Activated CD8-positive, alpha-beta T cell treated with anti-CD3 and anti-CD28 coated beads, Interleukin-2, amount 10 ng/mL, durations not matched to agents 7 days and 5 days (primary cell): ENCODE results near the gene TOX2. TPM values are rescaled to one million over a fixed set of nuclear protein-coding genes. Genes with fewer than 3 reads are reported as not detected.

Source experiments
- ATAC-seq: fragments of 150-1000 bp; cut with Tn5 transposase; one replicate; pipeline ENCODE4 v1.10.0; 2021; ENCODE audit warnings: moderate library complexity
- CTCF ChIA-PET: fragments of 350-600 bp; sonication (Branson Sonifier 250); formaldehyde crosslinking; loops from one replicate; lab custom pipeline; 2021; ENCODE audit warnings: antibody characterized with exemption; lab: Charles Lee
- POLR2A ChIA-PET: fragments of 350-600 bp; sonication (Branson Sonifier 250); formaldehyde crosslinking; loops from one replicate; lab custom pipeline; 2021; ENCODE audit warnings: antibody characterized with exemption; lab: Charles Lee
- DNase-seq: peaks from one replicate; pipeline ENCODE4 v3.0.0-alpha.2; 2020
- H3K27ac Mint-ChIP-seq: one replicate; pipeline ENCODE4 v1.8.0; 2021; ENCODE audit warnings: mild to moderate bottlenecking, mixed read lengths
- H3K27me3 Mint-ChIP-seq: one replicate; pipeline ENCODE4 v1.8.0; 2021; ENCODE audit warnings: low read depth, mixed read lengths
- H3K36me3 Mint-ChIP-seq: one replicate; pipeline ENCODE4 v1.8.0; 2021; ENCODE audit warnings: low read depth, mixed read lengths
- H3K4me1 Mint-ChIP-seq: one replicate; pipeline ENCODE4 v1.8.0; 2021; ENCODE audit warnings: low read depth, mixed read lengths
- H3K4me3 Mint-ChIP-seq: one replicate; pipeline ENCODE4 v1.8.0; 2021; ENCODE audit warnings: mild to moderate bottlenecking, mixed read lengths
- H3K9me3 Mint-ChIP-seq: one replicate; pipeline ENCODE4 v1.8.0; 2022; ENCODE audit warnings: mixed read lengths; ENCODE audit not compliant: insufficient read depth
- total RNA-seq, 2 experiments: library from RNA; stranded (reverse); gene quantifications; one replicate each; pipeline ENCODE4 v1.2.3, GENCODE V29; 2021

The TOX2 gene
- total RNA-seq, 2 experiments from 2014 or later = 0.31 to 0.61 TPM

DNA sequence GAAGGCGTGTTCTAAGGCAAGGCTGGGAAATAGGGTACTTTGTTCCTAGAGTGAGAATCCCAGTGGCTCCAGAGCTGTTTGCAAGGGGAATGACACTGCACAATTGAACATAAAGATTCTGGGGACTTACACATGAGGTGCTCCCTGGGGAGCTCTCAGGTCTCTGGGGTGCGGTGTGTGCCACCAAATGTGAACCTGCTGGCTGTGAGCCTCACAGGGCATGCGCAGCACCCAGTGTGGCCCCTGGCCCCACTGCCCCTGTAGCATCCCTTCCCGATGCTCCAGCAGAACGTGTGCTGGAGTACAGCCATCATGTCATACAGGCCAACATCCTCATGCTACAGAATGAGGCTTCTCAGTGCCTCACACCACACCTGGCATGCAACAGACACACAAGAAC lies 68.2 kb downstream of the TOX2 start:
- H3K9me3 Mint-ChIP-seq = no peaks in the 10 kb centered on the region
- no peak overlapping the region for H3K4me3 Mint-ChIP-seq
- H3K27ac Mint-ChIP-seq = no peak overlapping the region
- H3K27me3 Mint-ChIP-seq = peaks cover 39% of the 10 kb centered on the region
- DNase-seq = no peak
- H3K36me3 Mint-ChIP-seq = no peaks in the 10 kb centered on the region
- no peak for ATAC-seq
- peaks cover 9% of the 10 kb centered on the region for H3K4me1 Mint-ChIP-seq
- CTCF ChIA-PET = interaction anchor here (0.6 to 2.7 kb wide), 12 partner anchors 10 to 233 kb away, joined by 3 to 11 read pairs (median 4); no protein-coding TSS in a partner anchor
- POLR2A ChIA-PET = interaction anchor here (1.1 kb wide), 1 partner anchor 13 kb away, joined by 3 read pairs; no protein-coding TSS in a partner anchor

DNA sequence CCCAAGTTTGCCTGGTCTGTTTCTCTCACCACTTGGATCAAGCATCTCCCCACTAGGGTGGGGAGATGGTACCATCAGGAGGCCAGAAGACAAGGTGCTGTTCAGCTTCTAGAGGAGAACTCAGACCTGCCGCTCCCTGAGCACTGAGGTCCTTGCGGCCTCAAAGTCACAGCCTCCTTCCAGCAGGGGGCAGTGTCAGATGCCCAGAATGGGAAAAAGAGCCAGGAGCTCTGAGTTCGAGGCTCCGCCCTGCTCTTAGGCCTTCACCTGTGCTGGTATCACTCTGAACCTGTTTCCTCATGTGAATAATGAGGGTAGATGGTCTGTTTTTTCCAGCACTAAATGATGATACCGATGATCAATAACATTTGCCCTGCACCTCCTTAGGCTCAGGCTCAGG lies 68.7 kb downstream of the TOX2 start:
- POLR2A ChIA-PET = no interaction called here
- DNase-seq (peak; percentile 55), ATAC-seq (no peak)
- H3K4me3 Mint-ChIP-seq = no peak overlapping the region
- H3K4me1 Mint-ChIP-seq = peaks cover 12% of the 10 kb centered on the region
- H3K36me3 Mint-ChIP-seq = peaks cover under 1% of the 10 kb centered on the region
- H3K9me3 Mint-ChIP-seq = no peaks in the 10 kb centered on the region
- H3K27me3 Mint-ChIP-seq = peaks cover 36% of the 10 kb centered on the region
- no peak overlapping the region for H3K27ac Mint-ChIP-seq
- CTCF ChIA-PET = interaction anchor here (0.6 to 2.7 kb wide), 16 partner anchors 11 to 233 kb away, joined by 3 to 11 read pairs (median 4); no protein-coding TSS in a partner anchor

DNA sequence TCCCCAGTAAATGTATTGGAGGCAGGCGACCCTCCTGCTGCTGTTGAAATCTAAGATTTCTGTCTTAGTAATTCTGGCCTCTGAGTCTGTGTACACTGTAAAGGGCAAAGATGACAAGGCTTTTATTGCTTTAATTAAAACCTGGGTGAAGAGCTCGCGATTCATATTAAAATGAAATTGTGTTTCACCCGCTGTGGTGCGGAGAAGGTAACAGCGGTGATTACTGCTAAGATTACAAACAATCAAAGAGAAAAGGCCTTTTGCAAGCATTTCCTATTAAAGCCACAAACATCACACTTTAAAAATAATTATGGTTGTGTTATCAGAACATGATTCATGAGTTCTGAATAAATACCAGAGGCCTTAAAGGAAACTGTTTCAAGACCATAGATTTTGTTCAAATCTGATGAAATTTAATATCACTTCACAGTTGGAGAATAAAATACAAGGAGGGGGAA lies 69.3 kb downstream of the TOX2 start:
- Mint-ChIP-seq H3K4me3 (no peak overlapping the region), H3K27me3 (peaks cover 31% of the 10 kb centered on the region), H3K36me3 (peaks cover 2% of the 10 kb centered on the region), H3K4me1 (peaks cover 14% of the 10 kb centered on the region), H3K27ac (no peak overlapping the region), H3K9me3 (no peaks in the 10 kb centered on the region)
- no peak for ATAC-seq
- DNase-seq = no peak
- CTCF ChIA-PET = interaction anchor here (1.2 to 2.7 kb wide), 14 partner anchors 11 to 234 kb away, joined by 3 to 11 read pairs (median 4); no protein-coding TSS in a partner anchor
- POLR2A ChIA-PET = interaction anchor here (0.6 kb wide), 1 partner anchor 145 kb away, joined by 3 read pairs; no protein-coding TSS in a partner anchor

DNA sequence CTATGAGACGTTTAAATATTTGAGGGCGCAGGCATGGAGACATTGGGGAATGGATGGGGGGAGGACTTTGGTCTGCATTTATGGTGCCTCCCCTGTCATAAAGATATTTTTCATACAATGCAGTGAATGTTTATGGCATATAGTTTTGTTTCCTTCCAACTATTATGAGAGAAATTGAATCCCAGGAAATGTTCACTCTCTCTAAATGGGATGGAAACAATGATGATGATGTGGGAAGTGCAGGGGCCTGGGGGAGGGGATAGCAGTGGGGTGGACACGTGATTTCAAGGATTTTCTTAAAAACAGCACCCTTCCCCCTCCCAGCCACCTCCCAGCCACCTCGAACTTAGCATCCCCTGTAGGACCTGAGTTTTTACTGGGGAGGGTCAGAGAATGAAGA lies 69.9 kb downstream of the TOX2 start:
- no peak overlapping the region for H3K4me3 Mint-ChIP-seq
- ATAC-seq (no peak), DNase-seq (no peak)
- POLR2A ChIA-PET = no interaction called here
- H3K27me3 Mint-ChIP-seq = peaks cover 26% of the 10 kb centered on the region
- H3K9me3 Mint-ChIP-seq = peaks cover 3% of the 10 kb centered on the region
- H3K36me3 Mint-ChIP-seq = peaks cover 4% of the 10 kb centered on the region
- CTCF ChIA-PET = interaction anchor here (1.2 to 2.7 kb wide), 10 partner anchors 12 to 99 kb away, joined by 3 to 11 read pairs (median 5); no protein-coding TSS in a partner anchor
- H3K27ac Mint-ChIP-seq = no peak overlapping the region
- peaks cover 14% of the 10 kb centered on the region for H3K4me1 Mint-ChIP-seq

DNA sequence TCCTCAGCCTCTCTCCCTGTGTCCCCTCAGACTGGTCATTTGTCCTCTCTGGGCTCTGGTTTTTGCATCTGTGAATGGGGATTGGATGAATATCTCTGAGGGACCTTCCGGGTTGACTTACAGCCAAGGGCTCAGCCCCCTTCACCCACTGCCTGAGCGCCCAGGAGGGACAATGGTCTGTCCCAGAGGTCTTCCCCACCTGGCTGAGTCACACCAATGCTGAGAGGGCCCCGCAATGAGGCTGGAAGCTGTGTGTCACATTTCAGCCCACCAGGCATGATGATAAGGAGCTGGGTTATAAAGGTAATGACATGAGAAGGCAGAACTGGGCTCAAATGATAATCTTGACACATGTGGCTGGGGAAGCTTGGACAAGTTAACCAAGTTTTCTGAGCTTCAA lies 70.5 kb downstream of the TOX2 start:
- CTCF ChIA-PET = interaction anchor here (1.8 kb wide), 1 partner anchor 21 kb away, joined by 7 read pairs; no protein-coding TSS in a partner anchor
- no peak for DNase-seq
- ATAC-seq = no peak
- peaks cover 21% of the 10 kb centered on the region for H3K27me3 Mint-ChIP-seq
- H3K4me3 Mint-ChIP-seq = no peak overlapping the region
- POLR2A ChIA-PET = no interaction called here
- peaks cover 6% of the 10 kb centered on the region for H3K36me3 Mint-ChIP-seq
- no peak overlapping the region for H3K27ac Mint-ChIP-seq
- H3K4me1 Mint-ChIP-seq = peaks cover 14% of the 10 kb centered on the region
- peaks cover 8% of the 10 kb centered on the region for H3K9me3 Mint-ChIP-seq

DNA sequence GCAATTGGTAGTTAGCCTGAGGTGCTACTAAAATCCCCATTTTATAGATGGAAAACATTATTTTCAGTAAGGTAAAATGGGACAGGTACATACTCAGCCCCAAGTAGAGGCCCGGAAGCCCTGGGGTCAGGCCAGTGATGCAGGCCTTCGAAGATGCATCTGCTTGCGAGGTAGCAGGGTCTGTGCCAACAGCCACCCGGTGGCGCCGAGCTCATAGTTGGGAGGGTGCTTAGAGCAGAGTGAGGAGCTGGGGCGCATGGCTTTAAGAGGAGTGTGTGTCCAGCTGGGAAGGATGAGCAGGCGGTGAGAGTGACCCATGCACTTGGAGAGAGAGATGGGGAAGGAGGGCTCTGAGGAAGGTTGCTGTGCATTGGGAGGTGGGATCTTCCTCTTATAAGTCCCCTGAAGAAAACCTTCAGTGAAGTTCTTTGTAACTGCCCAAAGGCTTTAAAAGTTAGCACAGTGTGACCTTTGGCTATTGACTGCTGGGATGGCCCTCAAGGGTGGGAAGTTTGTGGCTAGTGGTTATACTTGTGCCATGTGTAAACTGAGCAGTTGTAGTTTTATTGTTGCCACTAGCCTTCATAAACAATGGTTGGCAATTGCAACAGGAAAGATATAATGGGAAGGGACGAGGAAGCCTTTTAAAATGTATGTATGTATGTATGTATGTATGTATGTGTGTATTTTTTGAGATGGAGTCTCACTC lies 71.1 kb downstream of the TOX2 start:
- peaks cover 6% of the 10 kb centered on the region for H3K36me3 Mint-ChIP-seq

DNA sequence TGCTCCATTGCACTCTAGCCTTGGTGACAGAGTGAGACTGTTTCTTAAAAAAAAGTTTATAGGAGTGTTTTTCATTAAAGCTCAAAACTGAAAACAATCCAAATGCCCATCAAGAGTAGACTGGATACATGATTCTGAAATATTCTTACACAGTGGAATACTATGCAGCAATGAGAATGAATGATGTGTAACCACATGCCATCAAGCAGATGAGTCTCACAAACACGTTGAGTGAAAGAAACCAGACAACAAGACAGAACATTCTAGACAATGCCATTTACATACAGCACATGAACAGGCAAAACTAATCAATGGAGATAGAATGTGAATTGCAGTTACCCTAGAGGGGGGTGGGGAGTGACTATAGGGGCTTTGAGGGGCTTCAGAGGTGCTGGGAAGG lies 72.4 kb downstream of the TOX2 start:
- Mint-ChIP-seq H3K9me3 (peaks cover 8% of the 10 kb centered on the region), H3K4me1 (peaks cover 14% of the 10 kb centered on the region), H3K36me3 (peaks cover 6% of the 10 kb centered on the region), H3K4me3 (no peak overlapping the region), H3K27me3 (peaks cover 12% of the 10 kb centered on the region), H3K27ac (no peak overlapping the region)
- ChIA-PET CTCF (no interaction called here), POLR2A (no interaction called here)
- ATAC-seq (no peak), DNase-seq (no peak)

More for the DNA sequence above, 71.1 kb downstream of the TOX2 start:
- H3K27me3 Mint-ChIP-seq = peaks cover 19% of the 10 kb centered on the region
- ChIA-PET POLR2A (no interaction called here), CTCF (no interaction called here)
- H3K4me3 Mint-ChIP-seq = no peak overlapping the region
- DNase-seq (no peak), ATAC-seq (no peak)
- H3K9me3 Mint-ChIP-seq = peaks cover 8% of the 10 kb centered on the region
- H3K4me1 Mint-ChIP-seq = peaks cover 14% of the 10 kb centered on the region
- no peak overlapping the region for H3K27ac Mint-ChIP-seq

DNA sequence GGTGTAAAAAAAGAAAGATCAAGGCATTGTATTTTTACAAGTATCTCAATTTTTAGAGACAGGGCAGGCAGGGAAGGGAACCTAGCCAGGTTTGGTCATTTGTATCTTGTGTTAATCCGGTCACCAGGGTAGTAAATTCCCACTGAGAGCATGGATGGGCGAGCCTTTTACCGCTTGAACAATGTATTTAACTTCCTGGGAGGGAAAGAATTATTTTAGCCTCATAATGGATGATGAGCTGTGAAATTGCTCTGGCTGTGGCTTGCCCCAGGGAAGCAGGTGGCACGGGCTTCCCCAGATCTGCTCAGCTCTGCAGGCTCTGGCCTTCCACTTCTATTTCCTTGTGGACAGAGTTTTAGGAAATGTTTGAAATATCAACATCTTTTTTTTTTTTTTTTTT lies 72.9 kb downstream of the TOX2 start:
- ATAC-seq (no peak), DNase-seq (no peak)
- Mint-ChIP-seq H3K4me3 (no peak overlapping the region), H3K4me1 (peaks cover 14% of the 10 kb centered on the region), H3K27me3 (peaks cover 10% of the 10 kb centered on the region), H3K27ac (no peak overlapping the region), H3K9me3 (peaks cover 8% of the 10 kb centered on the region), H3K36me3 (peaks cover 6% of the 10 kb centered on the region)
- ChIA-PET POLR2A (no interaction called here), CTCF (no interaction called here)

DNA sequence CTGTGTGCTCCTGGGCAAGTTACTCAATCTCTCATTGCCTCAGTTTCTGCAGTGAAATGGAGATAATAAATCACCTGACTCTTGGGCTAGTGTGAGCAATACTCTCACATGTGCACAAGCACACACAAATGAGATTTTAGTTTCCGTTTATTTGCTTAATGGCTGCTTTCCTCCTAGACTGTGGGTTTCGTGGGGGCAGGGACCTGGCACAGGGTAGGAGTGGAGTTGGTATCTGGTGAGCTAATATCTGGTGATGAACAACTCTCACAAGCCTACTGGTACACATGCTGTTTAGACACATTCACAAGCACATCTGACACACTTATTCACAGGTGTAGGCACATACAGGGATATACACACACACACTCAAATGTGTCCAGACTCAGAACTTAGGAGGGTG lies 73.8 kb downstream of the TOX2 start:
- Mint-ChIP-seq H3K4me1 (peaks cover 14% of the 10 kb centered on the region), H3K27me3 (peaks cover 6% of the 10 kb centered on the region), H3K4me3 (no peak overlapping the region), H3K27ac (no peak overlapping the region), H3K36me3 (peaks cover 6% of the 10 kb centered on the region), H3K9me3 (peaks cover 8% of the 10 kb centered on the region)
- ATAC-seq (no peak), DNase-seq (no peak)
- CTCF ChIA-PET = no interaction called here
- POLR2A ChIA-PET = no interaction called here

DNA sequence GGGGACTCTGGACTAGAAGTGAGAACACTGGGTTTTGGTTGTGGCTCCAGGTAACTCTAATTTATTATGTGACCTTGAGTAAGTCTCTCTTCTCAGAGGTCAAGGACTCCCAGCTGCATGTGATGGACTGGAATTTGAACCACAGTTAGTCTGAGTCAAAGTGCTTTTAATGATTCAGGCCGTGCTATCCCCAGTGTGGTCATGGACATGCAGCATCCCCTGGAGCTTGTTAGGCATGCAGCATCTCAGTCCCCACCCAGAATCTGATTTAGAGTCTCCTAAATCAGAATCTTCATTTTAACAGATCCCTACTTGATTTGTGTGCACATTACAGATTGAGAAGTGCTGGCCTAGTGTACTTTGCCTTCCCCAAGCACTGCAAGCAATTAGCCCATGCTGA lies 74.2 kb downstream of the TOX2 start:
- no peak overlapping the region for H3K4me3 Mint-ChIP-seq
- peaks cover 6% of the 10 kb centered on the region for H3K36me3 Mint-ChIP-seq
- peaks cover 8% of the 10 kb centered on the region for H3K27me3 Mint-ChIP-seq
- peaks cover 8% of the 10 kb centered on the region for H3K9me3 Mint-ChIP-seq
- ATAC-seq (no peak), DNase-seq (no peak)
- CTCF ChIA-PET = no interaction called here
- H3K27ac Mint-ChIP-seq = no peak overlapping the region
- H3K4me1 Mint-ChIP-seq = peaks cover 13% of the 10 kb centered on the region
- POLR2A ChIA-PET = no interaction called here

DNA sequence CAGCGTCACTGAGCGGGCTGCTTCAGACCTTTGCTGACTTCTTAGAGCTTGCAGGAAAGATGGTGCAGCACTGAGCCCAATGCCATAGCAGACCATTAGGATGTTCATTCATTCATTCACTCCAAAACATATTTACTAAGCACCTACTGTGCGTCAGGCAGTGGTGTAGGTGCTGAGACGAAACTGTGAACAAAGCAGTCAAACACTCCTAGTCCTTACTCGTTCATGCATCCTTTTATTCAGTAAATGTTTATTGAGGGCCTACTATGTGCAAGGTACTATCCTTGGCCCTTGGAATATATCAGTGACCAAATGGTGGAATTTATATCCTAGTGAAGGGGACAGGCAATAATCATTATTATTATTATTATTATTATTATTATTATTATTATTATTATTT lies 76.6 kb downstream of the TOX2 start:
- no peak overlapping the region for H3K27ac Mint-ChIP-seq
- H3K4me1 Mint-ChIP-seq = peaks cover 6% of the 10 kb centered on the region
- H3K27me3 Mint-ChIP-seq = peaks cover 22% of the 10 kb centered on the region
- H3K36me3 Mint-ChIP-seq = peaks cover 6% of the 10 kb centered on the region
- H3K4me3 Mint-ChIP-seq = no peak overlapping the region
- ATAC-seq = no peak
- no peak for DNase-seq
- ChIA-PET CTCF (interaction anchor here (1.1 kb wide), 1 partner anchor 27 kb away, joined by 3 read pairs; no protein-coding TSS in a partner anchor), POLR2A (no interaction called here)
- peaks cover 8% of the 10 kb centered on the region for H3K9me3 Mint-ChIP-seq

DNA sequence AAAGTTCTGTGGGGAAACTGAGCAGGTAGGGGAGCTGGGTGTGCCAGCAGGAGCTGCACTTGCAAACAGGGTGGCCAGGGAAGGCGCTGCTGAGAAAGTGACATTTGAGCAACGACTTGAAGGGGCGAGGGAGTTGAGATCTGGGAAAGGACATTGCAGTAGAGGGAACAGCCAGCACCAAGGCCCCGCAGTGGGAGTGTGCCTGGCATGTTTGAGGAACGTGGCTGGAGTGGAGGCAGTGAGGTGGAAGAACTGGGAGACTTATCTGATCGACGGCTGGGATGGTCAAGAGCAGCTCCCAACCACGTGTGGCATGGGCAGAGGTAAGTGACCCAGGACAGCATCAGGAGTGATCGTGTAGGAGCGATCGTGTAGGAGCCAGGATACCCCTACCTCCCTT lies 77.3 kb downstream of the TOX2 start:
- Mint-ChIP-seq H3K9me3 (peaks cover 8% of the 10 kb centered on the region), H3K4me3 (no peak overlapping the region), H3K36me3 (peaks cover 6% of the 10 kb centered on the region), H3K27me3 (peaks cover 28% of the 10 kb centered on the region), H3K4me1 (peaks cover 7% of the 10 kb centered on the region), H3K27ac (no peak overlapping the region)
- POLR2A ChIA-PET = no interaction called here
- ATAC-seq = no peak
- CTCF ChIA-PET = no interaction called here
- DNase-seq = no peak
